Left renal pelvis (tissue), 4 donors: Measurements from ENCODE around the gene GPX4. TPM values are rescaled to one million over a fixed set of nuclear protein-coding genes. Genes with fewer than 3 reads are reported as not detected.

Source experiments
- DNase-seq, 4 donors: peaks; one replicate each; pipeline ENCODE4 v3.0.0-alpha.2; 2013; ENCODE audit warnings: low read depth in 4 of 4, low spot score in 3 of 4
- polyA plus RNA-seq, 4 donors: library from polyadenylated mRNA; unstranded; fragments of 120-200 nt; gene quantifications; one replicate each; pipeline ENCODE4 v1.2.1, GENCODE V29; 2013; ENCODE audit not compliant: insufficient read length in 4 of 4

GPX4 gene
- polyA plus RNA-seq, 4 donors = 141 to 267 (median 234) TPM

DNA sequence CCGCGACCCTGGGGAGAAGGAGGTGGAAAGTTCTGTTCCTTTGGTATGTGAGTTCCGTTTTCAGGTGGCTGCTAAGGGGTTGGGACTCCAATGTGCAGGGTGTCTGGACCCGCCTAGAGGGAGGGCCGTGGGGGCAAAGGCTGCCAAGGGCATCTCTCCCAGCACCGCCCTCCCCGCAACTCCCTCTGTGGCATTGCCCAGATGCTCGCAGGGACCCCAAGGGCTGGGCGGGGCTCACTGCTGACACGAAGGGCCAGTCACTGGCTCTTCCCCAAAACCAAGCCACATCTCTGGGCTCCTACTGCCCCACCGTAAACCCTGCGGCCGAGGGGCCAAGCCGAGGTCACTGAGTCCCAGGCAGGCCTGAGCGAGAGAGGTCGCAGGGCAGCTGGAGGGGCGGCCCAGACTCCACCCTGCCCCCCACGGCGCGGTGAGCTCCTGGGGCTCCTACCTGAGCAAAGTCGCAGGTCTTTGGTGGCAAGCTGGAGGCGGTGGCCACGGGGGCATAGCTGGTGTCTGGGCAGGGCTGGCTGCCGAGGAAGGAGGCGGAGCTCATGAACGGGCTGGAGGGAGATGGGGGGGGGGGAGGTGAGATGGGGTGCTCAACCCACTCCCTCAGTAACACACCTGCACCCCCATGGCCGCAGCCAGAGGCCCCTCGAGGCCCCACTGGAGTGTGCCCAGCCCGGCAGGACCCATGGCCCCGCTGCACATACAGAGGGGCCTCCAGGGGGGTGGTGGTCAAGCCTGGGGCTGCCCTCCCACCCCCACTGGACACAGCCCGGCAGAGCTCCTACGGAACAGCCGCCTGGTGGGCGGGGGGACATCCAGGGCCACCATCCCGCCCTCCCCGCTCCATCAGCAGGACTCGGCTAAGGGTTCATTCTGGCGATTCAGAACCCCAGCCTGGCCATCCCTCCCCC, 43.3 kb downstream of the GPX4 start:
- DNase-seq = no peak

DNA sequence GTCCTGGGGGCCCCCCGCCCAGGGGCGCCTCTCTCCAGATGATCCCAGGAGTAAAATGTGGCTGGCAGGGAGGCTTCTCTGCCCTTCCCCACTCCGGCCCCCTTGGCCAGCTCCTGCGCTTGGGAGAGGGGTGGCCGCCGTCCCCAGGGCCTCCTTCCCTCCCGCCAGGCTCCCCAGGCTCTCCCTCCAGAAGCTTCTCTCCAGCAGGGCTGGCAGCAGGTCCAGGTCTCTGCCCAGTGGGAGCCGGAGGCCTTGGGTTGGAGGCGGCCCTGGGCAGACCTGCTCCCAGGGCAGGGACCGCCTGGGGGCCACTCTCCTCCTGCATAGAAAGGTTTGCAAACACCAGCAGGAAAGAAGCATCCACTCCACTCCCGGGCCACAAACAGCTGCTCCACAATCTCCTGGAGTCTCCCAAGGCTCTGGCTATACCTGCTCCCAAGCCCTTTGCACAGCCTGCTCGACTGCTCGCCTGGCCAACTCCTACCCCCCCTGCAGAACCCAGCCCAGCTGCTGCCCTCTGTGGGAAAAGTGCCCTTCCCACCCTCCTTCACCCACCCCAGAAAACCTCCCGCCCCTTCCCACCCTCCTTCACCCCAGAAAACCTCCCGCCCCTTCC, 44.2 kb downstream of the GPX4 start:
- no peak for DNase-seq

DNA sequence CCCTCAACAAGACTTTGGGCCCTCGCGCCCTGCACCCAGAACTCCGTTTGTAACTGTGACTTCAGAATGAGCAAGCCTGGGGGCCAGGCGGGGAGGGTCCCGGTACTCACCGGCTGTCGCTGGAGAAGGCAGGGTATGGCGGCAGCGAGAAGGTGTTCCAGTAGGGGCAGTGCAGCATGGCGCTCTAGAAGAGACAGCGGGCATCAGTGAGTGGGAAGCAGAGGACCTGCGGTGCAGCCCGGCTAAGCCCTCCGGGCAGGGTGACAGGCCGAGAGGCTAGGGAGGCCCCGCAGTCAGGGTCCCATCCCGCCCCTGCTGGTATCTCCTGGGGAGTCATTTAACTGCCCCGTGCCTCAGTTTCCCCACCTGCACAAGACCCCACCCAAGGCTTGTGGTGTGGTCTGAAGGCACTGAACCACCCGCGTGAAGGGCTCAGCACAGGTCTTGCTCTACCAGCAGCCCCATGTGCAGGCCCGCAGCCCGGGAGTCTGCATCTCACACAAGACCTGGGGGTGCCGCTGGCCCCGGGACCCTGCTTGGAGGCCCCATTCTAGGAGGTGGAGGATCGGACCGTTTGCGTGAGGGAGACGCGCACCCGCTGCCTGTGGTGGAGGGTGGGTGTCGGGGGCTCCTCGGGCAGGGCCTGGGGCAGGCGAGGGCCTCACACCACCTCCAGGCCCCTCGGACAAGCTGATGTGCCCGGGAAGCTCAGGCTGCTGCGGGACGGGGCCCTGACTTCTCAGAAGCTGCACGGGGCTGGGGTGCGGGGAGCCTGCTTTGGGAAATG, 45.7 kb downstream of the GPX4 start:
- DNase-seq = no peak

DNA sequence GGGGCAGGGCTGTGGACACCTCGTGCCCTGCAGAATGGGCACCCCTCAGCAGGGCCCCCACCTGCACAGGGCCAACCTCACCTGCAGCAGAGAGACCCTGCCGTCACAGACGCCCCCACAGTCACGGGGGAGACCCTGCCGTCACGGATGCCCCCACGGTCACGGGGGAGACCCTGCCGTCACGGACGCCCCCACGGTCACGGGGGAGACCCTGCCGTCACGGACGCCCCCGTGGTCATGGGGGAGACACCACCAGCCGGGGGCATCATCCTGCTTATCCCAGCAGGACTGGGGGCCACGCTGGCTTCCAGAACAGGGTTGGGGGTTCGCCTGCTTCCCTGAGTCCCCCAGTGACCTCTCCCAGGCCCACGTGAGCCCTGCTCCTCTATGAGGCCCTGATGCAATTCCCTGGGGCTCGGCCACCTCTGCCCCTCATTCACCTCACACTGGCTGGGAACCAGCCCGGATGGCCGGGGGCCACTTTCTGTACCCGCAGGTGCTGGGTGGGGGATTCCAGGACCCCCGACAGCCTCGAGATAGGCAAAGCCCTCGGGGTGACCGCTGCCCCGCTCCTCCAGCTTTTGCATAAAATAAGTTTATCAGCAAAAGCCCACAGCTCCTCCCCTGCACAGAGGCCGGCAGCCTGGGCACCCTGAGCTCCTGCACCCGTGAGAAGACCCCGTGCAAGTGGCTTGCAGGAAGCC, 46.7 kb downstream of the GPX4 start:
- no peak for DNase-seq

DNA sequence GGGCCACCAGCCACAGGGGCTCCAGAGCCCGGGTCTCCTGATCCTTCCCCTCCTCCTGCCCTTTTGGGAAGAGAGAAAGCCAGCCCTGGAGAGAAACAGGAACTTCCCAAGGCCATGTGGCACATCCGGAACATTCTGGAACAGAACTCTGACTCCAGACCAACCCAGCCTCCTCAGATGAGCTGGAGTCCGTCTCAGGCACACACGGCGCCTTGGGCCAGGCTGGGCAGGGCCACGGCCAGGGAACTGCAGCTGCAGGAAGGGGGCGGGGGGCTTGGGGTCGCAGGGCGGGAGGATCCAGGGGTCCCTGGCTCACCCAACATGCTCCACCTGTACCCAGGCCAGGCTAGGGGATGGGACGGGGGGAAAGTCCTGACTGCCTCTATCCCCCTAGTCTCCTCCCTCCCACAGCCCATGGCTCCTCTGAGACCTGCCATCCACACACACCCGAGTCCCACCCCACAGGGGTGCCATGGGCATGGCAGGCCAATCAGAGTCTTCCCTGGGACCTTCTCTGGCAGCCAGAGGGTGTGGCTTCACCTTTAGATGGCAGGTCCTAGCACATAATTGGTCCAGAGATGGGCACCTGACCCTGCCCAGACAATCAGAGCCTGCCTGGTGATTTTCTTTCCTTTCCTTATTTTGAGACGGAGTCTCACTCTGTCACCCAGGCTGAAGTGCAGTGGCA, 47.4 kb downstream of the GPX4 start:
- no peak for DNase-seq

DNA sequence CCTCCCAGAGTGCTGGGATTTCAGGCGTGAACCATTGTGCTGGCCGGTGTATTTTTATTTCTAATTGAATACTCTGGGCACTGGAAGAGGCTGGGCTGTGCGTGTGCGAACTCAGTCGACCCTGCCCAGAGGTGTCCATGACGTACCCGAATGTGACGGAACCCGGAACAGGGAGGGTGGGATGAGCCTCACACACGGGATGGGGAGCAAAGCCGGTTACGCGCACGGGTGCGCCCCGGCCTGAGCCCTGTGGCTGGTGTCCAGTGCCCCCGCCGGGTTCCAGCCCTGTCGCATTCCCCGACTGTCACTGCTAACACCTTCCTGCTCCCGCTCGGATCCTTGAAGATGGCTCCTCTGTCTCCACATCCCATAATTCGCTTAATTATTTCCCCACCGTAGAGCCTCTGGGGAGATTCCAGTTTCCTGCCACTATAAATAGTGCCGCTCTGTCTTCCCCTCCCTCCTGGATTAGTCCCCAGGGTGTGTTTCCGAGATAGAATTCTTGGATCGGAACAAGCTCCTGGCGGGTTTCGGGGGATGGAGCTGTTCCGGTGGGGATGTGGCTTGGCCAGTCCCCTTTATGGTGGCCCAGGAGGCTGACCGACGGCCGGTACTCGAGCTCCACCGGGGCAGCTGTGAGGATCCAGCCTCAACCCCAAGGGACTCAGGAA, 48.3 kb downstream of the GPX4 start:
- DNase-seq = no peak

DNA sequence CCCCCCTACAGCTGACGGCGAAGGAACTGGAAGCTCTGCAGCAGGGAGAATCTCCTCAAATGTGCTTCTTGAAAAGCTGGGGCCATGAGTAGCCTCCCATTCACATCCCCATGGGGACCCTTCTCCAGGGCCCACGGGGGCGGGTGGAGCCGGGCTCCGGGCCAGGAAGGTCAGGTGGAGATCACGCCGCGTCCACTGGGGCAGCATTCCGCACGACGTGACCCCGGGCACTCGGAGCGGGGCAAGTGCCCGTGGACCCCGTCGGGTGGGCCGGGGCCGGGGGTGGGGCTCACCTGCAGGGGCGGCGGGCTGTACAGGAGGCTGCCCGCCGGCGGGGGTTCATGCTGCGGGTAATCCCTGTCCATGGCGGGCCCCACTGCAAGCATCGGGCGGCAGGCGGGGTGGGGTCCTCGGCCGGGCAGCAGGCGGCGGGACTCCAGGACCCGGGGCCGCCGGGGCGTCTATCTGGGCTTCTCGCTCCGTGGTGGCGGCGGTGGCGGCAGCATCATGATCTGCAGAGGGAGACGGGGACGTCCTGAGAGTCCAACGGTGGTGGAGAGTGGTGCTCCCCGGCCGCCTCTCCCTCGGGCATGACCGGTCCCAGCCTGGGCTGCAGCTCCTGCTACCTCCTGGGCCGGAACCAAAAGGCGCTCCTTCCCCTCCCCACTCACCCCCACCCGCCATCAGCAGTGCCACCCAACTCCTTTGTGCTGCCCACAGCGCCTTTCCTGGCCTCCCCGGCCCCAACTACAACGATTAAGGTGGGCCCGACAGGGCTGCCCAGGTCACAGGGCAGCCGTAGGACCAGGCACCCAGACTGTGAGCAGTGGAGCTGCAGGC, 50.3 kb downstream of the GPX4 start:
- DNase-seq = no peak

DNA sequence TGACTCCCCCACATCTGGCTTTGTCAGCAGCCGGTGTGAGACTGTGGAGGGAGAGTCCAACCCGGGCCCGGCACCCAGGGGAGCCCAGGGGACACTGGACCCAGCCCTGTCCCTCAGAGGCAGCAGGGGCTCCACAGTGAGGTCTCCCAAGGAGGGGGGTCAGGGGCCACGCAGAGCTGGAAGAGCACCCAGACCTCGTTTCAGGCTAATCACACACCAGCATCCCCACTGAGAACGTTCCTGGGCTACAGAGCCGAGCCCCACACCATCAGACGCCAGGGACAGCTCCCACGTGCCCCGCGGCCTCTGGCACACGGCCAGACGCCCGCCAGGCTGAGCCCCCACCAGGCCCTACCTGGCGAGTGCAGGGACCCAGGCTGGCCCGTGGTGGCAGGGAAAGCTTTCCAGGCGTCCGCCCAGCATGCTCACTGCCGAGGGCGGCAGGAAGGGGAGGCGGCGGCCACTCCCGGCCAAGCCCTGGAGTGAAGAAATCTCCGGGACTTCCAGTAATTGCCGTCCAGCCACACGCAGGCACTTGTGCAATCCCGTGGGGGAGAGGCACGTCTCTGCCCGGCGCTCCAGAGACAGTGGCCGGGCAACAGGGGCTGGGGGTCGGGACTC, 51.0 kb downstream of the GPX4 start:
- DNase-seq = no peak

DNA sequence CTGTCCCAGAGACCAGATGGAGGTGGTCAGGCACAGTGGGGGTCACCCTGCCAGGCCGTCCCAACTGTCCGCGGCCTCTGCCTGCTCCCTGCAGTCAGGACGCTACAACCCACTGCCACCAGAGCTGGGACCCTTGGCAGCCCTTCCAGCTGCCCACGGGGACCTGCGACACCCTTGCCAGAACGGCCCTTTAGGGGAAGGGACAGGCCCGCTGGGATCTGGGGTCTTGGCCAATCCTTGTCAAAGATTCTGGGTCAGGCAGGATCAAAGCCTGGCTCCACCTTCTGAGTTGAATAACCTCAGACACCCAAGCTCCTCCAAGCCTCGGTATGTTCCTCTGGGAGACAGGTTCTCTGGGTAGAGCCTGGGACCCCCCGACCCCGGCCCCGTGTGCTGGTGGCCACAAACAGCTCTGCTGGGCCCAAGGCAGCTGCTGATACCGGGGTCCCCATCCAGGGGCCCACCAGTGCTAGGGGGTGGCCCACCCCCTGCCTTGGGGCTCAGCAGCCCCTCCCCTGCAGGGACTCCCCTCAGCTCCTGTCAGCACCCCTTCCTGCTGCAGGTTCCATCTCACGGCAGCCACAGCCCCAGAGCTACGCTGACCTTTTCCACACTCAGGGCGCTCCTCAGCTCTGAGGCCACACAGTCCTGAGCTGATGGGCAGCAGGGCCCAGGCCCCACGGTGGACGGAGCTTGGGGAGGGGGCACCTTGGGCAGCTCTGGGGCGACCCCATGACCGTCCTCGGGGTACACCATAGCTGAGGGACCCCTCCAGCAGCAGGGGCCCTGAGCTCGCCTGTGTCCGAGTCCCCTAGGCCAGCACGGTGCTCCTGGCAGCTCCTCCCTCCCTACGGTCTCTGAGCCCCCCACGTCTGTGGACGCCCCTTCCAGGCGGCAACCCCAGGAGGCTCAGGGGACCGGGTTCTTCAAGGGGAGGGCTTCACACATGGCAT, 51.8 kb downstream of the GPX4 start:
- DNase-seq = no peak

Other genes with a start within 250 kb of the GPX4 start
- gene CFD, start 244.3 kb upstream of the GPX4 start, polyA plus RNA-seq = 10 to 100 TPM in 1 of 4 donors, 1 to 10 TPM in 3; 2.3 to 12.9 (median 3.6) TPM
- 10 to 100 TPM; 46.5 to 86.8 (median 53.7) TPM for gene MED16, start 210.8 kb upstream of the GPX4 start, polyA plus RNA-seq
- gene RNU6-9, start 210.5 kb upstream of the GPX4 start, polyA plus RNA-seq = not detected
- gene R3HDM4, start 190.8 kb upstream of the GPX4 start, polyA plus RNA-seq = 10 to 100 TPM; 39.3 to 61.2 (median 47.8) TPM
- under 1 TPM; 0.20 to 0.98 (median 0.40) TPM for gene KISS1R, start 186.7 kb upstream of the GPX4 start, polyA plus RNA-seq
- gene ARID3A, start 178.0 kb upstream of the GPX4 start, polyA plus RNA-seq = 10 to 100 TPM; 13.2 to 35.9 (median 19.1) TPM
- gene WDR18, start 119.6 kb upstream of the GPX4 start, polyA plus RNA-seq = 10 to 100 TPM; 24.4 to 55.7 (median 38.7) TPM
- 1 to 10 TPM in 1 of 4 donors, under 1 TPM in 3; 0.33 to 1.4 (median 0.69) TPM for gene GRIN3B, start 103.6 kb upstream of the GPX4 start, polyA plus RNA-seq
- 100 to 1,000 TPM in 1 of 4 donors, 10 to 100 TPM in 3; 88.4 to 138 (median 98.9) TPM for gene TMEM259, start 82.9 kb upstream of the GPX4 start, polyA plus RNA-seq
- not detected for gene RNU6-2, start 82.5 kb upstream of the GPX4 start, polyA plus RNA-seq
- 100 to 1,000 TPM; 171 to 188 (median 182) TPM for gene CNN2, start 77.4 kb upstream of the GPX4 start, polyA plus RNA-seq
- 10 to 100 TPM in 1 of 4 donors, 1 to 10 TPM in 3; 2.7 to 10.6 (median 7.7) TPM for gene ABCA7, start 63.9 kb upstream of the GPX4 start, polyA plus RNA-seq
- 10 to 100 TPM in 1 of 4 donors, 1 to 10 TPM in 3; 8.2 to 14.4 (median 8.9) TPM for gene ARHGAP45, start 36.8 kb upstream of the GPX4 start, polyA plus RNA-seq
- gene POLR2E, start 8.6 kb upstream of the GPX4 start, polyA plus RNA-seq = 100 to 1,000 TPM; 106 to 154 (median 145) TPM
- 10 to 100 TPM; 10.6 to 21.1 (median 15.1) TPM for gene SBNO2, start 70.3 kb downstream of the GPX4 start, polyA plus RNA-seq
- 10 to 100 TPM; 44.9 to 65.2 (median 55.9) TPM for gene STK11, start 101.8 kb downstream of the GPX4 start, polyA plus RNA-seq
- 1 to 10 TPM; 1.4 to 3.5 (median 1.9) TPM for gene CBARP, start 134.0 kb downstream of the GPX4 start, polyA plus RNA-seq
- gene ATP5F1D, start 137.8 kb downstream of the GPX4 start, polyA plus RNA-seq = 100 to 1,000 TPM in 1 of 4 donors, 10 to 100 TPM in 3; 56.5 to 155 (median 92.1) TPM
- 10 to 100 TPM; 45.4 to 73.1 (median 48.0) TPM for gene MIDN, start 144.6 kb downstream of the GPX4 start, polyA plus RNA-seq
- gene CIRBP, start 165.3 kb downstream of the GPX4 start, polyA plus RNA-seq = 100 to 1,000 TPM; 704 to 940 (median 807) TPM
- 10 to 100 TPM; 13.3 to 29.7 (median 15.8) TPM for gene FAM174C, start 171.5 kb downstream of the GPX4 start, polyA plus RNA-seq
- gene EFNA2, start 181.9 kb downstream of the GPX4 start, polyA plus RNA-seq = 1 to 10 TPM; 1.8 to 4.6 (median 3.1) TPM